GM12891 (cell line): ENCODE results near the gene AGBL1.

Experiments used
- POLR2A ChIP-seq: IDR thresholded peaks from 2 replicates; pipeline ENCODE4 v1.6.1; 2011; ENCODE audit warnings: low read depth, low read length, control low read depth
- POLR2AphosphoS5 ChIP-seq: IDR thresholded peaks from 2 replicates; pipeline ENCODE4 v1.6.1; 2011; ENCODE audit warnings: low read depth, low read length, control low read depth

- TF ChIP-seq POLR2AphosphoS5 (no peak), POLR2A (no peak)
Measured at GRCh38 chr15:86229306-86229705, 149.6 kb downstream of the AGBL1 start.
